Measurements from ENCODE around the gene KCNT2. TPM values are rescaled to one million over a fixed set of nuclear protein-coding genes. Genes with fewer than 3 reads are reported as not detected.

The KCNT2 gene
- polyA plus RNA-seq, 1 of the 3 experiments (the other 2 are of a cell fraction): 0.56 TPM

DNA sequence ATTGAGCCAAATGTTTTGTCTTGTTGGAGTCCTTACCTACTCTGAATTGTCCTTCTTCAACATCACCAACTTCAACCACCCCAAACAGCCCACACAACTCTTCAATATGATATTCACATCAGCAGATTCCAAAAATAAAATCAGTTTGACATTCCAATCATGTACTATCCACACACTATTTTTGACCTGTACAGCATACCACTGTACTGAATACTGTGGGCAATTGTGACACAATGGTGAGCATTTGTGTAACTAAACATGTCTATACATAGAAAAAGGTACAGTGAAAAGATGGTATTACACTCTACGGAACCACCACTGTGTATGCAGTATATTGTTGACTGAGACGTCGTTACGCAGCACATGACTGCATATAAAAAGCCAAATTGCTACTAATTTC is 223.1 kb downstream of the KCNT2 start:
- H3F3A ChIP-seq (replicated peaks; ENCODE audit: insufficient read depth): no peaks in the 10 kb centered on the region
- H3K4me2 ChIP-seq: no peak overlapping the region
- no peaks in the 10 kb centered on the region; a peak in 1 of 4 replicates for H3K4me1 ChIP-seq (ENCODE audit: control insufficient read depth in 1 of 2, insufficient read depth in 2 of 2, low read depth in 1 of 2, low read length in 1 of 2)
- no peaks in the 10 kb centered on the region for H3K79me2 ChIP-seq (ENCODE audit: insufficient read depth)
- no peak overlapping the region for H3K4me3 ChIP-seq (ENCODE audit: low read depth in 2 of 2, low read length in 1 of 2)
- H3K36me3 ChIP-seq (replicated peaks in 1 of 2; ENCODE audit: control insufficient read depth in 1 of 2, insufficient read depth in 2 of 2, low read length in 1 of 2): no peaks in the 10 kb centered on the region
- TF ChIP-seq GABPA (IDR thresholded peaks at IDR 0.05; ENCODE audit: low read depth): no peak
- TF ChIP-seq POLR2AphosphoS5 (IDR thresholded peaks at IDR 0.05; ENCODE audit: low read depth, low read length): no peak
- no peak for TF ChIP-seq TAF1 (IDR thresholded peaks at IDR 0.05; ENCODE audit: borderline replicate concordance, low read depth, low read length)
- no peak for TF ChIP-seq YY1 (IDR thresholded peaks at IDR 0.05; ENCODE audit: low read depth)
- no peak for TF ChIP-seq CHD2 (IDR thresholded peaks at IDR 0.05; ENCODE audit: low read length, partially characterized antibody)
- TF ChIP-seq EP300 (IDR thresholded peaks at IDR 0.05; ENCODE audit: borderline replicate concordance in 1 of 2, low read depth in 1 of 2, low read length in 1 of 2): no peak
- no peak for TF ChIP-seq ELF1 (IDR thresholded peaks at IDR 0.05)
- no peak for TF ChIP-seq RXRA (IDR thresholded peaks at IDR 0.05; ENCODE audit: borderline replicate concordance, low read depth)
- TF ChIP-seq, protein P1, sequence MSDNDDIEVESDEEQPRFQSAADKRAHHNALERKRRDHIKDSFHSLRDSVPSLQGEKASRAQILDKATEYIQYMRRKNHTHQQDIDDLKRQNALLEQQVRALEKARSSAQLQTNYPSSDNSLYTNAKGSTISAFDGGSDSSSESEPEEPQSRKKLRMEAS (IDR thresholded peaks at IDR 0.05; ENCODE audit: low read depth): no peak
- TF ChIP-seq RCOR1 (IDR thresholded peaks at IDR 0.05; ENCODE audit: low read length): no peak
- ChIA-PET CTCF (interaction anchor here (1.6 kb wide), 1 partner anchor 67 kb away, joined by 3 read pairs; no protein-coding TSS in a partner anchor), POLR2A (no interaction called here)
- H3K9me3 ChIP-seq: no peaks in the 10 kb centered on the region
- WGBS (ENCODE audit: low lambda C conversion rate): 94% methylated on average over 4 of the region's 4 CpGs
- no peaks in the 10 kb centered on the region for H3K27me3 ChIP-seq (ENCODE audit: insufficient read depth)
- no peak overlapping the region for H3K9ac ChIP-seq
- H4K20me1 ChIP-seq (ENCODE audit: insufficient read depth): no peaks in the 10 kb centered on the region
- H2AFZ ChIP-seq (ENCODE audit: low read depth): no peak overlapping the region
- no peak overlapping the region for H3K27ac ChIP-seq (ENCODE audit: low read depth in 2 of 2, low read length in 1 of 2)
- no peaks in the 10 kb centered on the region for H3K9me2 ChIP-seq
- DNase-seq: no peak

GRCh38 chr1:196382383-196382782 is 225.9 kb downstream of the KCNT2 start:
- WGBS (ENCODE audit: low lambda C conversion rate): 92% methylated on average over 6 of the region's 6 CpGs
- Histone ChIP-seq H4K20me1 (ENCODE audit: insufficient read depth) (no peaks in the 10 kb centered on the region), H3K27me3 (ENCODE audit: insufficient read depth) (no peaks in the 10 kb centered on the region), H3K4me3 (ENCODE audit: low read depth in 2 of 2, low read length in 1 of 2) (no peak overlapping the region), H3K9me3 (no peaks in the 10 kb centered on the region), H3K79me2 (ENCODE audit: insufficient read depth) (no peaks in the 10 kb centered on the region), H3K9me2 (no peaks in the 10 kb centered on the region), H3K4me2 (no peak overlapping the region), H3F3A (replicated peaks; ENCODE audit: insufficient read depth) (no peaks in the 10 kb centered on the region), H3K36me3 (replicated peaks in 1 of 2; ENCODE audit: control insufficient read depth in 1 of 2, insufficient read depth in 2 of 2, low read length in 1 of 2) (no peaks in the 10 kb centered on the region), H3K27ac (ENCODE audit: low read depth in 2 of 2, low read length in 1 of 2) (no peak overlapping the region), H2AFZ (ENCODE audit: low read depth) (no peak overlapping the region), H3K4me1 (ENCODE audit: control insufficient read depth in 1 of 2, insufficient read depth in 2 of 2, low read depth in 1 of 2, low read length in 1 of 2) (no peaks in the 10 kb centered on the region; a peak in 1 of 4 replicates), H3K9ac (no peak overlapping the region)
- TF ChIP-seq, protein P2, sequence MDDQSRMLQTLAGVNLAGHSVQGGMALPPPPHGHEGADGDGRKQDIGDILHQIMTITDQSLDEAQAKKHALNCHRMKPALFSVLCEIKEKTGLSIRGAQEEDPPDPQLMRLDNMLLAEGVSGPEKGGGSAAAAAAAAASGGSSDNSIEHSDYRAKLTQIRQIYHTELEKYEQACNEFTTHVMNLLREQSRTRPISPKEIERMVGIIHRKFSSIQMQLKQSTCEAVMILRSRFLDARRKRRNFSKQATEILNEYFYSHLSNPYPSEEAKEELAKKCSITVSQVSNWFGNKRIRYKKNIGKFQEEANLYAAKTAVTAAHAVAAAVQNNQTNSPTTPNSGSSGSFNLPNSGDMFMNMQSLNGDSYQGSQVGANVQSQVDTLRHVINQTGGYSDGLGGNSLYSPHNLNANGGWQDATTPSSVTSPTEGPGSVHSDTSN (IDR thresholded peaks at IDR 0.05): no peak
- TF ChIP-seq, protein P3, sequence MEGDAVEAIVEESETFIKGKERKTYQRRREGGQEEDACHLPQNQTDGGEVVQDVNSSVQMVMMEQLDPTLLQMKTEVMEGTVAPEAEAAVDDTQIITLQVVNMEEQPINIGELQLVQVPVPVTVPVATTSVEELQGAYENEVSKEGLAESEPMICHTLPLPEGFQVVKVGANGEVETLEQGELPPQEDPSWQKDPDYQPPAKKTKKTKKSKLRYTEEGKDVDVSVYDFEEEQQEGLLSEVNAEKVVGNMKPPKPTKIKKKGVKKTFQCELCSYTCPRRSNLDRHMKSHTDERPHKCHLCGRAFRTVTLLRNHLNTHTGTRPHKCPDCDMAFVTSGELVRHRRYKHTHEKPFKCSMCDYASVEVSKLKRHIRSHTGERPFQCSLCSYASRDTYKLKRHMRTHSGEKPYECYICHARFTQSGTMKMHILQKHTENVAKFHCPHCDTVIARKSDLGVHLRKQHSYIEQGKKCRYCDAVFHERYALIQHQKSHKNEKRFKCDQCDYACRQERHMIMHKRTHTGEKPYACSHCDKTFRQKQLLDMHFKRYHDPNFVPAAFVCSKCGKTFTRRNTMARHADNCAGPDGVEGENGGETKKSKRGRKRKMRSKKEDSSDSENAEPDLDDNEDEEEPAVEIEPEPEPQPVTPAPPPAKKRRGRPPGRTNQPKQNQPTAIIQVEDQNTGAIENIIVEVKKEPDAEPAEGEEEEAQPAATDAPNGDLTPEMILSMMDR (IDR thresholded peaks at IDR 0.05): no peak
- TF ChIP-seq, protein P4, sequence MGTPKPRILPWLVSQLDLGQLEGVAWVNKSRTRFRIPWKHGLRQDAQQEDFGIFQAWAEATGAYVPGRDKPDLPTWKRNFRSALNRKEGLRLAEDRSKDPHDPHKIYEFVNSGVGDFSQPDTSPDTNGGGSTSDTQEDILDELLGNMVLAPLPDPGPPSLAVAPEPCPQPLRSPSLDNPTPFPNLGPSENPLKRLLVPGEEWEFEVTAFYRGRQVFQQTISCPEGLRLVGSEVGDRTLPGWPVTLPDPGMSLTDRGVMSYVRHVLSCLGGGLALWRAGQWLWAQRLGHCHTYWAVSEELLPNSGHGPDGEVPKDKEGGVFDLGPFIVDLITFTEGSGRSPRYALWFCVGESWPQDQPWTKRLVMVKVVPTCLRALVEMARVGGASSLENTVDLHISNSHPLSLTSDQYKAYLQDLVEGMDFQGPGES (IDR thresholded peaks at IDR 0.05; ENCODE audit: low read depth, low read length): no peak
- CTCF ChIA-PET: interaction anchor here (1.0 kb wide), 1 partner anchor 9 kb away, joined by 3 read pairs; no protein-coding TSS in a partner anchor
- DNase-seq: no peak
- POLR2A ChIA-PET: no interaction called here
